ENCODE results near the gene A1BG. TPM values are rescaled to one million over a fixed set of nuclear protein-coding genes. Genes with fewer than 3 reads are reported as not detected.

A1BG gene
- total and polyA plus RNA-seq, 2 of the 13 experiments (the other 11 are each of a cell fraction or from before 2014, with no cell fraction given) = 14.7 to 41.4 TPM

DNA sequence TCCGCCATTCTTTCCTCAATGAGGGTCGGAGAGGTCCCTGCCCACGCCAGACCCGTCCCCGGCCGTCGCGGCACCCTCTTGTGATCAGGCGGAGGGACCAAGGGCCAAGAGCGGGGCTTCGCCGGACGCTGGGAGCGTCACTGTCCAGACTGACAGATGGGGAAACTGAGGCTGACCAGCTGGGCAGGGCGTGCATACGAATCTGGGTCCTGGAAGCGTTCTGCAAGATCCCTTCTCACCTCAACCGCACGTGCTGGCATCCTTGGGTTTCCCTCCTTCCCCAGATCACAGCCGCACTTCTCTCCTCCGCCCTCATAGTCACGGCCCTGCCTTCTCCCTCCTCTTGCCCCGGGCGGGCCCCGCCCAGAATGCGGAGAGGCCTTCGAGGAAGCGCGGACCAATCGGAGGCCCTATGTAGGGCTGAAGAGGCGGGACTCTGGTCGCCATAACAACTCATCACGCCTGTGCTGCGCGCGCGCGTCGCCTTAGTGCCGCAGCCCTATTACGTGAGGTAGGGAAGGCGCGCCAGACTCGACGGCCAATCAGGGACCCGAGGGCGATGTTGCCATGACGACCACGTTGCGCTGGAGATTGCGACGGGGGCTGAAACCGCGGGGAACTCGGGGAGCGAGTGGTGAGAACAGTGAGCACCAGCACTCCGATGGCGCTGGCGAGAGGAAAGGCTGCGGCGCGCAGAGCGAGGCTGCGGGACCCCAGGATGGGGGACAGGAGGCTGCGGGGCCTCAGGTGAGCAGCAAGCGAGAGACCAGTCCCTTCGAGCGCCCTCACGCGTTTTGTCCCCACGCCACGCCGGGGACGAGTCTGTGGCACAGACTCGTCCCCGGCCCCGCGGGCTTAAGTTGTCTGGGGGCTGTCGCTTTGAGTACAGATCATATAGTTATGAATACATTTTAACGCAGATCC, 47.9 kb upstream of the A1BG start (continued):
- TF ChIP-seq, protein P1, sequence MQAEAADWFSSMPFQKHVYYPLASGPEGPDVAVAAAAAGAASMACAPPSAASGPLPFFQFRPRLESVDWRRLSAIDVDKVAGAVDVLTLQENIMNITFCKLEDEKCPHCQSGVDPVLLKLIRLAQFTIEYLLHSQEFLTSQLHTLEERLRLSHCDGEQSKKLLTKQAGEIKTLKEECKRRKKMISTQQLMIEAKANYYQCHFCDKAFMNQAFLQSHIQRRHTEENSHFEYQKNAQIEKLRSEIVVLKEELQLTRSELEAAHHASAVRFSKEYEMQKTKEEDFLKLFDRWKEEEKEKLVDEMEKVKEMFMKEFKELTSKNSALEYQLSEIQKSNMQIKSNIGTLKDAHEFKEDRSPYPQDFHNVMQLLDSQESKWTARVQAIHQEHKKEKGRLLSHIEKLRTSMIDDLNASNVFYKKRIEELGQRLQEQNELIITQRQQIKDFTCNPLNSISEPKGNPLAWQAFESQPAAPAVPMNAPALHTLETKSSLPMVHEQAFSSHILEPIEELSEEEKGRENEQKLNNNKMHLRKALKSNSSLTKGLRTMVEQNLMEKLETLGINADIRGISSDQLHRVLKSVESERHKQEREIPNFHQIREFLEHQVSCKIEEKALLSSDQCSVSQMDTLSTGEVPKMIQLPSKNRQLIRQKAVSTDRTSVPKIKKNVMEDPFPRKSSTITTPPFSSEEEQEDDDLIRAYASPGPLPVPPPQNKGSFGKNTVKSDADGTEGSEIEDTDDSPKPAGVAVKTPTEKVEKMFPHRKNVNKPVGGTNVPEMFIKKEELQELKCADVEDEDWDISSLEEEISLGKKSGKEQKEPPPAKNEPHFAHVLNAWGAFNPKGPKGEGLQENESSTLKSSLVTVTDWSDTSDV (CRISPR knock-in tag; IDR thresholded peaks at IDR 0.05) = 0 out of 2 replicates have a peak, but pooled peaks have one; percentile 29

DNA sequence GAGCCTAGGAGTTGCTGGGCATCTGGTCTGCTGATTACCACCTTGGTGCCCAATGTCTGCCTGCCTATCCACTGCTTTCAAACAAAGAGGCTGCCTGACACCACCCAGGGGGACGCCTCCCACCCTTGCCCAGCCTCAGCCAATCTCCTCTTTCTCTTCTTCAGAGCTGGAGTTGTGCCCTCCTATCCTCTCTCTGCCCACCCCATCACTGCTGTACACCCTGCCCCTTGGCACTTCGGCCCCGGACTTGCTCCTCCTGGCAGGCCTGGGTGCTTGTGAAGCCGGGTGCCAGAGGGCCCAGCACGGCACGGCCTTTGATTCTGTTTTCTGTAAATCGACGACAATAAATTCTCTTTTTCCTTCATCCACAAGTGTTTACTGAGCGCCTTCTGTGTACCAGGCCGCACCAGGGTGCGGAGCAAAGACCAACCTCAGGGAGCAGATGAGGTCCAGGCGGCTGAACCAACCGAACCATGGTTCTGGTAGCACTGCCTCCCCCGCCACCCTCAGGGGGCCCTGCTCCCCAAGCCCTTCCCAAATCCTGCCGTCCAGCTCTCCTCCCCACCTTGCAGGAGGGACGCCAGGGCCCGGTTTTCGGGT, 47.1 kb upstream of the A1BG start:
- no peak for DNase-seq (ENCODE audit: low spot score)
- in situ Hi-C loops (cut with HindIII; ENCODE audit: extremely low pct_ligation_motif_present, low pct_unique_long_range_greater_than_20kb) = no loop called here
- H3K9ac ChIP-seq (ENCODE audit: insufficient read depth, low read depth, low read length) = peak overlapping the region; percentile 61
- H3K4me2 ChIP-seq (ENCODE audit: low read depth, low read length) = peak overlapping the region; percentile 89
- FAIRE-seq = no peak
- H3K4me3 ChIP-seq (replicated peaks in 1 of 3; ENCODE audit: insufficient read depth in 1 of 3, low read depth in 2 of 3, low read length in 3 of 3) = peak overlapping the region; percentile 44 to 76 (median 60)
- intact Hi-C loops (cut with micrococcal nuclease; ENCODE audit: unreplicated experiment) = loop anchor here (2.0 kb wide), 1 partner anchor 14 kb away; the partner anchor contains the start of gene RPS5
- no peak overlapping the region for H2AFZ ChIP-seq (ENCODE audit: low read length)
- no TSS peak for BruUV-seq (replicated peaks)
- ChIA-PET POLR2A (no interaction called here), CTCF (ENCODE audit: low intra/inter-chr PET ratio, low total read pairs) (no interaction called here)
- 22% methylated on average over 18 of the region's 18 CpGs for WGBS (ENCODE audit: low lambda C conversion rate)
- H3K27me3 ChIP-seq (ENCODE audit: control insufficient read depth in 1 of 2, insufficient read depth in 2 of 2, low read length in 2 of 2) = no peaks in the 10 kb centered on the region
- ATAC-seq = peak; percentile 3
- H4K20me1 ChIP-seq (ENCODE audit: insufficient read depth, low read length) = no peaks in the 10 kb centered on the region
- H3K36me3 ChIP-seq (replicated peaks in 1 of 2; ENCODE audit: control insufficient read depth in 1 of 2, insufficient read depth in 2 of 2, low read length in 2 of 2) = no peaks in the 10 kb centered on the region
- H3K27ac ChIP-seq (ENCODE audit: extremely low read length, insufficient read depth, low read length) = peak overlapping the region; percentile 21
- peaks cover 4% of the 10 kb centered on the region for H3K79me2 ChIP-seq (ENCODE audit: insufficient read depth, low read length)
- peaks cover 44% of the 10 kb centered on the region for H3K4me1 ChIP-seq (ENCODE audit: insufficient read depth, low read length)
- H3K9me3 ChIP-seq (ENCODE audit: low read length) = no peaks in the 10 kb centered on the region
- peak; percentile 7; the same call in 1 of the 2 replicates for TF ChIP-seq ZNF724P (CRISPR knock-in tag; IDR thresholded peaks at IDR 0.05; ENCODE audit: borderline replicate concordance)
- 0 out of 2 replicates have a peak, but pooled peaks have one; percentile 37 for TF ChIP-seq PRMT3 (CRISPR knock-in tag; IDR thresholded peaks at IDR 0.05; ENCODE audit: borderline replicate concordance, low read depth)
- TF ChIP-seq, protein P2, sequence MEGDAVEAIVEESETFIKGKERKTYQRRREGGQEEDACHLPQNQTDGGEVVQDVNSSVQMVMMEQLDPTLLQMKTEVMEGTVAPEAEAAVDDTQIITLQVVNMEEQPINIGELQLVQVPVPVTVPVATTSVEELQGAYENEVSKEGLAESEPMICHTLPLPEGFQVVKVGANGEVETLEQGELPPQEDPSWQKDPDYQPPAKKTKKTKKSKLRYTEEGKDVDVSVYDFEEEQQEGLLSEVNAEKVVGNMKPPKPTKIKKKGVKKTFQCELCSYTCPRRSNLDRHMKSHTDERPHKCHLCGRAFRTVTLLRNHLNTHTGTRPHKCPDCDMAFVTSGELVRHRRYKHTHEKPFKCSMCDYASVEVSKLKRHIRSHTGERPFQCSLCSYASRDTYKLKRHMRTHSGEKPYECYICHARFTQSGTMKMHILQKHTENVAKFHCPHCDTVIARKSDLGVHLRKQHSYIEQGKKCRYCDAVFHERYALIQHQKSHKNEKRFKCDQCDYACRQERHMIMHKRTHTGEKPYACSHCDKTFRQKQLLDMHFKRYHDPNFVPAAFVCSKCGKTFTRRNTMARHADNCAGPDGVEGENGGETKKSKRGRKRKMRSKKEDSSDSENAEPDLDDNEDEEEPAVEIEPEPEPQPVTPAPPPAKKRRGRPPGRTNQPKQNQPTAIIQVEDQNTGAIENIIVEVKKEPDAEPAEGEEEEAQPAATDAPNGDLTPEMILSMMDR (CRISPR knock-in tag; IDR thresholded peaks at IDR 0.05) = no peak
- peak; percentile 47; the same call in 1 of the 2 replicates for TF ChIP-seq ZBTB38 (CRISPR knock-in tag; IDR thresholded peaks at IDR 0.05)
- peak; percentile 6; the same call in 1 of the 2 replicates for TF ChIP-seq ZFY (CRISPR knock-in tag; IDR thresholded peaks at IDR 0.05)
- 0 out of 2 replicates have a peak, but pooled peaks have one; percentile 13 for TF ChIP-seq PAX8 (CRISPR knock-in tag; IDR thresholded peaks at IDR 0.05; ENCODE audit: borderline replicate concordance)
- TF ChIP-seq PHF20 (CRISPR knock-in tag; IDR thresholded peaks at IDR 0.05) = peak; percentile 48; the same call in 1 of the 2 replicates
- 0 out of 2 replicates have a peak, but pooled peaks have one; percentile 46 for TF ChIP-seq ZNF709 (CRISPR knock-in tag; IDR thresholded peaks at IDR 0.05)
- TF ChIP-seq ZNF777 (CRISPR knock-in tag; IDR thresholded peaks at IDR 0.05) = 0 out of 2 replicates have a peak, but pooled peaks have one; percentile 7
- TF ChIP-seq ATF7-NPFF (CRISPR knock-in tag; IDR thresholded peaks at IDR 0.05; ENCODE audit: low read depth) = peak; percentile 0; the same call in 1 of the 2 replicates
- TF ChIP-seq, protein P3, sequence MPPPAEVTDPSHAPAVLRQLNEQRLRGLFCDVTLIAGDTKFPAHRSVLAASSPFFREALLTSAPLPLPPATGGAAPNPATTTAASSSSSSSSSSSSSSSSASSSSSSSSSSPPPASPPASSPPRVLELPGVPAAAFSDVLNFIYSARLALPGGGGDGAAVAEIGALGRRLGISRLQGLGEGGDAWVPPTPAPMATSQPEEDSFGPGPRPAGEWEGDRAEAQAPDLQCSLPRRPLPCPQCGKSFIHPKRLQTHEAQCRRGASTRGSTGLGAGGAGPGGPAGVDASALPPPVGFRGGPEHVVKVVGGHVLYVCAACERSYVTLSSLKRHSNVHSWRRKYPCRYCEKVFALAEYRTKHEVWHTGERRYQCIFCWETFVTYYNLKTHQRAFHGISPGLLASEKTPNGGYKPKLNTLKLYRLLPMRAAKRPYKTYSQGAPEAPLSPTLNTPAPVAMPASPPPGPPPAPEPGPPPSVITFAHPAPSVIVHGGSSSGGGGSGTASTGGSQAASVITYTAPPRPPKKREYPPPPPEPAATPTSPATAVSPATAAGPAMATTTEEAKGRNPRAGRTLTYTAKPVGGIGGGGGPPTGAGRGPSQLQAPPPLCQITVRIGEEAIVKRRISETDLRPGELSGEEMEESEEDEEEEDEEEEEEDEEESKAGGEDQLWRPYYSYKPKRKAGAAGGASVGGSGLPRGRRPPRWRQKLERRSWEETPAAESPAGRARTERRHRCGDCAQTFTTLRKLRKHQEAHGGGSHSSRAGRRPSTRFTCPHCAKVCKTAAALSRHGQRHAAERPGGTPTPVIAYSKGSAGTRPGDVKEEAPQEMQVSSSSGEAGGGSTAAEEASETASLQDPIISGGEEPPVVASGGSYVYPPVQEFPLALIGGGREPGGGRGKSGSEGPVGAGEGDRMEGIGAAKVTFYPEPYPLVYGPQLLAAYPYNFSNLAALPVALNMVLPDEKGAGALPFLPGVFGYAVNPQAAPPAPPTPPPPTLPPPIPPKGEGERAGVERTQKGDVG (CRISPR knock-in tag; IDR thresholded peaks at IDR 0.05; ENCODE audit: borderline replicate concordance) = no peak
